SJSA1 (cell line): Measurements from ENCODE around the gene AP3S1. TPM values are rescaled to one million over a fixed set of nuclear protein-coding genes. Genes with fewer than 3 reads are reported as not detected.

Experiments
- total RNA-seq: library from RNA; depleted of rRNA; stranded (reverse); fragments of >200 nt; shearing (Covaris generic); gene quantifications from 2 replicates; pipeline ENCODE4 v1.2.3, GENCODE V29; 2014; rRNA removed

AP3S1 gene
- total RNA-seq, 1 experiment from 2014 or later, result 316 TPM

Other genes with a start within 250 kb of the AP3S1 start
- 13.6 and 22.1 TPM in 2 replicates for gene TICAM2, start 239.5 kb upstream of the AP3S1 start, total RNA-seq
- gene TMED7, start 215.9 kb upstream of the AP3S1 start, total RNA-seq, result 208 and 246 TPM in 2 replicates
- gene CDO1, start 25.3 kb upstream of the AP3S1 start, total RNA-seq, result 6.8 TPM in 2 replicates
- gene ATG12, start 370 bp upstream of the AP3S1 start, total RNA-seq, result 174 and 179 TPM in 2 replicates
- gene LVRN, start 120.5 kb downstream of the AP3S1 start, total RNA-seq, result 0.74 TPM in 1 of 2 replicates, not detected in the other
- 1.3 TPM in 1 of 2 replicates, not detected in the other for gene ARL14EPL, start 190.5 kb downstream of the AP3S1 start, total RNA-seq
- gene COMMD10, start 243.1 kb downstream of the AP3S1 start, total RNA-seq, result 112 and 141 TPM in 2 replicates